Measurements from ENCODE around the gene ARPC4. TPM values are rescaled to one million over a fixed set of nuclear protein-coding genes. Genes with fewer than 3 reads are reported as not detected.

Gene ARPC4
- total and polyA plus RNA-seq, 2 donors (not counting 1 experiment from before 2014, with no cell fraction given), result 174 to 307 TPM

- Histone ChIP-seq H3K9me3 (ENCODE audit: control insufficient read depth, insufficient read depth, low read depth, low read length) (no peaks in the 10 kb centered on the region), H3K27me3 (ENCODE audit: control insufficient read depth, insufficient read depth, low read length) (no peaks in the 10 kb centered on the region), H3K27ac (ENCODE audit: insufficient read depth, low read length) (no peak overlapping the region), H3K4me1 (ENCODE audit: control insufficient read depth, extremely low read depth, insufficient read depth, low read length) (no peaks in the 10 kb centered on the region), H3K9ac (ENCODE audit: insufficient read depth, low read length) (no peak overlapping the region), H4K20me1 (ENCODE audit: control insufficient read depth, extremely low read depth, insufficient read depth, low read length) (no peaks in the 10 kb centered on the region), H3K4me2 (ENCODE audit: extremely low read depth, insufficient read depth, low read length) (no peak overlapping the region), H2AFZ (ENCODE audit: low read length) (no peak overlapping the region), H3K4me3 (replicated peaks in 1 of 4; ENCODE audit: control extremely low read depth in 1 of 4, insufficient read depth in 1 of 4, low read depth in 3 of 4, low read length in 4 of 4) (no peak overlapping the region), H3K36me3 (ENCODE audit: control insufficient read depth, insufficient read depth, low read length) (peaks cover 29% of the 10 kb centered on the region), H3K79me2 (ENCODE audit: control insufficient read depth, insufficient read depth, low read length) (no peaks in the 10 kb centered on the region)
- TF ChIP-seq EZH2 (IDR thresholded peaks at IDR 0.05; ENCODE audit: low read length, missing control alignments), result no peak
- TF ChIP-seq CTCF (conservative IDR thresholded peaks at IDR 0.05 in 1 of 2, IDR thresholded peaks at IDR 0.05 in 1 of 2; ENCODE audit: low read depth in 1 of 2, low read length in 2 of 2), result no peak
- no peak for DNase-seq (ENCODE audit: low read depth in 2 of 2)
Measured at GRCh38 chr3:9804996-9805395, 12.1 kb downstream of the ARPC4 start.

GRCh38 chr3:9806137-9806536 is 13.3 kb downstream of the ARPC4 start:
- peaks cover 3% of the 10 kb centered on the region for H3K4me1 ChIP-seq (ENCODE audit: control insufficient read depth, extremely low read depth, insufficient read depth, low read length)
- H4K20me1 ChIP-seq (ENCODE audit: control insufficient read depth, extremely low read depth, insufficient read depth, low read length), result no peaks in the 10 kb centered on the region
- no peak overlapping the region for H3K4me3 ChIP-seq (replicated peaks in 1 of 4; ENCODE audit: control extremely low read depth in 1 of 4, insufficient read depth in 1 of 4, low read depth in 3 of 4, low read length in 4 of 4)
- no peak overlapping the region for H2AFZ ChIP-seq (ENCODE audit: low read length)
- no peak for DNase-seq (ENCODE audit: low read depth in 2 of 2)
- H3K36me3 ChIP-seq (ENCODE audit: control insufficient read depth, insufficient read depth, low read length), result peaks cover 28% of the 10 kb centered on the region
- no peaks in the 10 kb centered on the region for H3K9me3 ChIP-seq (ENCODE audit: control insufficient read depth, insufficient read depth, low read depth, low read length)
- no peak for TF ChIP-seq CTCF (conservative IDR thresholded peaks at IDR 0.05 in 1 of 2, IDR thresholded peaks at IDR 0.05 in 1 of 2; ENCODE audit: low read depth in 1 of 2, low read length in 2 of 2)
- TF ChIP-seq EZH2 (IDR thresholded peaks at IDR 0.05; ENCODE audit: low read length, missing control alignments), result no peak
- H3K4me2 ChIP-seq (ENCODE audit: extremely low read depth, insufficient read depth, low read length), result no peak overlapping the region
- no peak overlapping the region for H3K9ac ChIP-seq (ENCODE audit: insufficient read depth, low read length)
- no peaks in the 10 kb centered on the region for H3K27me3 ChIP-seq (ENCODE audit: control insufficient read depth, insufficient read depth, low read length)
- H3K27ac ChIP-seq (ENCODE audit: insufficient read depth, low read length), result no peak overlapping the region
- H3K79me2 ChIP-seq (ENCODE audit: control insufficient read depth, insufficient read depth, low read length), result no peaks in the 10 kb centered on the region

- no peak for DNase-seq (ENCODE audit: low read depth in 2 of 2)
- Histone ChIP-seq H3K4me3 (replicated peaks in 1 of 4; ENCODE audit: control extremely low read depth in 1 of 4, insufficient read depth in 1 of 4, low read depth in 3 of 4, low read length in 4 of 4) (no peak overlapping the region), H3K4me2 (ENCODE audit: extremely low read depth, insufficient read depth, low read length) (no peak overlapping the region), H4K20me1 (ENCODE audit: control insufficient read depth, extremely low read depth, insufficient read depth, low read length) (no peaks in the 10 kb centered on the region), H3K27me3 (ENCODE audit: control insufficient read depth, insufficient read depth, low read length) (no peaks in the 10 kb centered on the region), H3K79me2 (ENCODE audit: control insufficient read depth, insufficient read depth, low read length) (no peaks in the 10 kb centered on the region), H3K9me3 (ENCODE audit: control insufficient read depth, insufficient read depth, low read depth, low read length) (no peaks in the 10 kb centered on the region), H3K9ac (ENCODE audit: insufficient read depth, low read length) (no peak overlapping the region), H3K4me1 (ENCODE audit: control insufficient read depth, extremely low read depth, insufficient read depth, low read length) (peaks cover 3% of the 10 kb centered on the region), H3K36me3 (ENCODE audit: control insufficient read depth, insufficient read depth, low read length) (peaks cover 26% of the 10 kb centered on the region), H2AFZ (ENCODE audit: low read length) (no peak overlapping the region), H3K27ac (ENCODE audit: insufficient read depth, low read length) (no peak overlapping the region)
- TF ChIP-seq CTCF (conservative IDR thresholded peaks at IDR 0.05 in 1 of 2, IDR thresholded peaks at IDR 0.05 in 1 of 2; ENCODE audit: low read depth in 1 of 2, low read length in 2 of 2), result no peak
- no peak for TF ChIP-seq EZH2 (IDR thresholded peaks at IDR 0.05; ENCODE audit: low read length, missing control alignments)
Measured at GRCh38 chr3:9806688-9807589, 14.1 kb downstream of the ARPC4 start.

Measured in fibroblast of lung (primary cell).